Sigmoid colon (tissue), 4 donors: ENCODE results near the gene CABP2.

Experiments
- EP300 ChIP-seq, 4 donors: sonication (generic); formaldehyde crosslinking; IDR thresholded peaks; one replicate each; pipeline ENCODE4 v1.6.1; 2017; ENCODE audit warnings: antibody characterized with exemption in 4 of 4
- POLR2A ChIP-seq, 2 donors: fragments of 450-650 bp; IDR thresholded peaks; one replicate each; pipeline ENCODE4 v1.6.1; 2016; ENCODE audit warnings: antibody characterized with exemption in 2 of 2, mild to moderate bottlenecking in 2 of 2, moderate library complexity in 2 of 2
- TF ChIP-seq, protein P1 (sequence below), 4 experiments: fragments of 450-650 bp in 3 of 4; fragments of 200-600 bp in 1 of 4; IDR thresholded peaks; one replicate each; pipeline ENCODE4 v1.5.1; 2016 to 2019; ENCODE audit warnings: antibody characterized with exemption in 4 of 4, mild to moderate bottlenecking in 3 of 4, moderate library complexity in 2 of 4

DNA sequence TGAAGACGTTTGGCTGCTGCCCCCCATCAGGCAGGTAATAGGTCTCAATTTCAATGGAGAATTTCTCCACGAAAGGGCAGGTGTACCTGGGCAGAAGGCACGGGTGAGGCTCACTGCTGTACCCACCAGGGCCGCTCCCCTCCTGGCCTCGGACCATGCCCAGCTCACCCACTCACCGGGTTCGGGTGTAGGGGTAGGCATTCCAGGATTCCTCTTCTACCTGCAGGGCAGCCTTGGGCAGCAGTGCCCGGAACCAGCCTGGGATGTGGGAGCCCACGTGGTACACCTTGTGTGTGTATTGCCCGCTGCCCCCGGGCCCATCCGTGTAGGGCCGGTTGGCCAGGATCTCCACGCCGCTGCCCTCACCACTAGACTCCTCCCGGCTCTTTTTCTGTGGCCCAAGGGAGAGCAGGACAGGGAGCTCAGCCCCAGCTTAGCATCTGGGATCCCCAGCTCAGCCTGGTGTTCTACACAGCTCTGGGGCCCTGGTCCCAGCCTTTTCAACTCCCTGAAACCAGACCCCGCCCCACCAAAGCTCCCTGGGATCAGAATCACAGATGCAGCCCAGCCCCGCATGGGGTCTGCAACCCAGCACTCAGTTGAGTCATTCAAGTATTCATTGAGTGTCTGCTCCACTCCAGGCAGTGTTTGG is 20.8 kb downstream of the CABP2 start:
- TF ChIP-seq EP300 (IDR thresholded peaks at IDR 0.05) (no peak), POLR2A (IDR thresholded peaks at IDR 0.05) (no peak)
- TF ChIP-seq, protein P1, sequence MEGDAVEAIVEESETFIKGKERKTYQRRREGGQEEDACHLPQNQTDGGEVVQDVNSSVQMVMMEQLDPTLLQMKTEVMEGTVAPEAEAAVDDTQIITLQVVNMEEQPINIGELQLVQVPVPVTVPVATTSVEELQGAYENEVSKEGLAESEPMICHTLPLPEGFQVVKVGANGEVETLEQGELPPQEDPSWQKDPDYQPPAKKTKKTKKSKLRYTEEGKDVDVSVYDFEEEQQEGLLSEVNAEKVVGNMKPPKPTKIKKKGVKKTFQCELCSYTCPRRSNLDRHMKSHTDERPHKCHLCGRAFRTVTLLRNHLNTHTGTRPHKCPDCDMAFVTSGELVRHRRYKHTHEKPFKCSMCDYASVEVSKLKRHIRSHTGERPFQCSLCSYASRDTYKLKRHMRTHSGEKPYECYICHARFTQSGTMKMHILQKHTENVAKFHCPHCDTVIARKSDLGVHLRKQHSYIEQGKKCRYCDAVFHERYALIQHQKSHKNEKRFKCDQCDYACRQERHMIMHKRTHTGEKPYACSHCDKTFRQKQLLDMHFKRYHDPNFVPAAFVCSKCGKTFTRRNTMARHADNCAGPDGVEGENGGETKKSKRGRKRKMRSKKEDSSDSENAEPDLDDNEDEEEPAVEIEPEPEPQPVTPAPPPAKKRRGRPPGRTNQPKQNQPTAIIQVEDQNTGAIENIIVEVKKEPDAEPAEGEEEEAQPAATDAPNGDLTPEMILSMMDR (IDR thresholded peaks at IDR 0.05), result no peak
